GM03348 (cell line): ENCODE results near the gene OVOL1.

ENCODE experiments used
- DNase-seq: peaks from one replicate; pipeline ENCODE4 v3.0.0; 2012; ENCODE audit warnings: low spot score

The OVOL1 gene

GRCh38 chr11:65777821-65778361 lies 9.0 kb upstream of the OVOL1 start:
- DNase-seq = no peak

- DNase-seq = no peak
Measured at GRCh38 chr11:65778431-65778900, 8.4 kb upstream of the OVOL1 start.

DNA sequence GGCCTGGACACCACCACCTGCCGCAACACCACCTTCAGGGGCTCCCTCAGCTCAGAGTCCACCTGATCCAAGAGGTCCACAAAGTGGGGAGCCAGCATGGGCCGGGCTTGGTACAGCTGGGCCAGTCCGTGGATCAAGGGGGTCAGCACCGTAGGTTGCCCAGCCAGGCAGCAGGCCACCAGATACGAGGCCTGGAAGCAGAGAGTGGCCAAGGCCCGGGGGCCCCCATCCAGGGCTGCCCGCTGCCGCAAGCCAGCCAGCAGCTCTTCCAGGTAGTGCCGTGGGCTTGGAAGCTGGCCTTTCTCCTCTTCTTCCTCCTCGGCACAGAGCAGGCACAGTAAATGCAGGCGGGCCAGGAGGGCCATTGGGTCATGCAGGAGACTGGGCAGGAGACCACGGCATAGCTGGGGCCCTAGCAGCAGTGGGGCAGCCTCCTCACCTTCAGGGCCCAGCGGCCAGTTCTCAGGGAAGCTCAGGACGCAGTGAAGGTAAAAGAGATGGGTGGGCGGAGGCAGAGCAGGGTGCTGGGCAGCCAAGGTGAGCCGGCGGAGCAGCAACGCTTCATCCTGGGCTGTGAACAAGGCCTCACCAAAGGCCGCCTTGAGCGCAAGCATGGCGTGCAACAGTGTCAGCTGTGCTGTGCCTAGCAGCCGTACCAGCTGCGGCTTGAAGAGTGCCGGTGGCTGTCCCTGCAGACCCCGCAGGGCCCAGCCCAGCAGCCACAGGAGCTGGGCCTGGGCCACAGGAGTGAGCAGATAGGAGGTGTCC lies 7.8 kb upstream of the OVOL1 start:
- DNase-seq = no peak

- DNase-seq = no peak
Measured at GRCh38 chr11:65779669-65779918, 7.3 kb upstream of the OVOL1 start.

DNA sequence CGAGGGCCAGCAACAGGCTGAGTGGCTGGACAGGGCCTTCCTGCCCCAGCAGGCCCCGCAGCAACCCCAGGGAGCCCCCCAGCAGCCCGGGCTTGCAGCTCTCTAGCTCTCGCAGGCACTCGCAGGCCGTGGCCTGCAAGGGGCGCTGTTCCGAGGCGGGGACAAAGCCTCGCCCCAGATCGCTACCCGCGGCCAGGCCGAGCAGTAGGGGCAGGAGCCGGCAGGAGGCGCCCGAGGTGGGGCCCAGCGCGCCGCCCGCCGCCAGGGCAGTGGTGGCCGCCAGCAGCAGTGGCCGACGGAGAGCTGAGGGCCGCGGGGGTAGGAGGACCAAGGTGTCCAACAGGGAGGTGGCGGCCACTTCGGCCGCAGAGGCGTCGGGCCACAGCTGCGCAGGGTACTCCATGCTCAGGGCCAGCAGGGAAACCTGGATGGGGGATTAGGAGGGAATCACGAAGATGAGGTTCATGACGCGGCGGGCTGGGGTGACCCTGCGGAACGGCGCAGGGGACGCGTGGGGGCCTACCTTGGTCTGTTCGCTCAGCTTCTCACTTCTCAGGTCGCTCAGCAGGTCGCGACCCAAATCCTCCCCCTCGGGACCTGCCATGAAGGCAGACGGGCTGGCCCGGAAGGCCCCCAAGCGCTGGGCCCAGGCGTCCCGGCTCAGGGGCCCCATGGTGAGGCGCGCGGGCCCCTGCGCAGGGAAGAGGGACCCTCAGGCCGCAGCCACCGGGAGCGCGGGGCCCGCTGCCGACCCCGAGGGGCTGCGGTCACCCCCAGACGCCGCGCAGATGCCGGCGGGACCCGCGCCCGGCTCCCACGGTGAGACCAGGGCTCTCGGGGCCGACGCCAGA lies 6.7 kb upstream of the OVOL1 start:
- peak; percentile 95 for DNase-seq

- peak; percentile 93 for DNase-seq
Measured at GRCh38 chr11:65780770-65781151, 6.1 kb upstream of the OVOL1 start, which contains the start of gene AP5B1. Gene AP5B1 (minus strand): TSS chr11:65780976. CDS start chr11:65780591, 385 bp downstream.

GRCh38 chr11:65781152-65781961 lies 5.5 kb upstream of the OVOL1 start:
- DNase-seq = peak; percentile 68

GRCh38 chr11:65781962-65782815 lies 4.7 kb upstream of the OVOL1 start:
- no peak for DNase-seq

GRCh38 chr11:65782816-65783228 lies 4.0 kb upstream of the OVOL1 start:
- no peak for DNase-seq

DNA sequence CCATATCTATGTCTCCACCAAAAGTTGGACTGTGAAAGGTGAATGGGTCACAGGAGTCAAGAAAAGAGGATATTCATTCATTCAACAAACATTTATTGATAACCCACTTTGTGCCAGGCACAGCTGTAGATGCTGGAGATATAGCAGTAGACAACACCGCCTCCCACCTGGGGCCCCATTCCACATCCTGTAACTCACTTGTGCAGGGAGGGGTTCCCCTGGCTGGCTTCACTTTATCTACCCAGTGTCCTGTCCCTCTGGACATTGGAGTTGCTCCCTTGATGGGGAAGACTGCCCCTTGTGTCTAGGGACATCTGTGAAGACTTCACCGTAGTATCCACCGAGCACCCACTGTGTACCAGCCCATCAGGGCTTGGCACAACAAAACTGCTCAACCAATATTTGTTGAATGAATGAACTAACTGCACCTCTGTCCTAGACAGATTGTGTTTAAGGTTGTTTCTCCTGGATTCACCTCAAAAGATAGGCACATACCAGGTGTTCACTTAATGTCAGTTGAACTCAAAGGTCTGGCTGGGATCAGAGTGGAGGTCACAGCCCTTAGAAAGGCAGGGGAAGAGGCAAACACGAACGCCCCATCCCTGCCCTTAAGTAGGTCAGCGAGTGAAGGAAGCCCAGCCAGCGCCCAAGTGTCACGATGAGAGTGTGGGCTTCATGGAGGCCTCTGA lies 1.4 kb upstream of the OVOL1 start:
- DNase-seq = no peak

- peak; percentile 48 for DNase-seq
Measured at GRCh38 chr11:65786008-65786785, 666 bp upstream of the OVOL1 start.

GRCh38 chr11:65787649-65788622 lies 1.1 kb downstream of the OVOL1 start:
- no peak for DNase-seq

- DNase-seq = no peak
Measured at GRCh38 chr11:65788821-65789220, 2.0 kb downstream of the OVOL1 start.

- DNase-seq = no peak
Measured at GRCh38 chr11:65789230-65790103, 2.6 kb downstream of the OVOL1 start.

GRCh38 chr11:65790104-65790901 lies 3.4 kb downstream of the OVOL1 start:
- DNase-seq = no peak

DNA sequence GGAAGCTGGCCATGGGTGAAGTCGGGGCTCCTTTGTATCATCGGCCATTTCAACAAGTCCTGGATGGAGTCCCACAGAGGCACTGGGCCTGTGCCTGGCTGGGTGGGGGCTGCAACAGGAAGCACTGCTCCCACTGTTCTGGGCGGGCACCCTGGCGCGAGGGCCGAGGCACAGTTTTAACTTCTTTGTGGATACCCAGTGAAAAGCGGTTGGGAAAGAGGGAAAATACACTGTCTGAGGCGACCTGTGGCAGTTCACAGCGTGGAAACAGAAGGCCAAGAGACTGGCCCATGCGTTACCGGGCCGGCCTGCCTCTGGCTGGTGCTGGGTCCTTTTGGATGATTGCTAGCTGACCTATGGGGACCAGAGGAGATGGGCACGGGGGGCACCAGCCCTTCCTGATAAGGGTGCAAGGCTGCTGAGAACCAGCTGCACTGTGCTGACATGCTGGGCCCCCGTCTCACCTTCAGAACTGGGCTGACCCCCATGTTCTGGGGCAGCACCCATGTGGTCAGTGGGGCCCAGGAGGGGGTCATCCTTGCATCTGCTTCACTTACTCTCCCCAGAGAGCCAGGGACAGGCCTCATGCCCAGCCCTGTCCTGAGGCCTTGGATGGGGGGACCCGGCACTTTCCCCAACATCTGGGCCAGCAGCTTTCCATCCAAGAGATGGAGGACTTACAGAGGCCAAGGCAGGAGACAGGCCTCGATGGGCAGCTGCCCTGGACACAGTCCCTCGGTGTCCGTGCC lies 4.2 kb downstream of the OVOL1 start:
- DNase-seq = no peak
